Gastroesophageal sphincter (tissue), 4 donors: ENCODE data around the gene HS6ST3. TPM values are rescaled to one million over a fixed set of nuclear protein-coding genes. Genes with fewer than 3 reads are reported as not detected.
"Not testable (repeated sequence)": the region's sequence is repeated elsewhere in the genome, so short reads cannot be mapped to it uniquely, and the experiment has no call there.

Source experiments
- ATAC-seq: fragments of 150-250 bp; one replicate; pipeline ENCODE4 v1.9.1; 2016; ENCODE audit warnings: mild to moderate bottlenecking, moderate library complexity
- H3K27ac ChIP-seq, 4 donors: fragments of 200-600 bp; sonication (generic) in 3 of 4; 1 replicate in 3 of 4; 2 replicates in 1 of 4; pipeline ENCODE4 v1.5.1; 2016 to 2019
- H3K27me3 ChIP-seq: fragments of 200-600 bp; sonication (generic); one replicate; pipeline ENCODE4 v1.5.1; 2019
- H3K36me3 ChIP-seq, 2 donors: fragments of 200-600 bp; sonication (generic); one replicate each; pipeline ENCODE4 v1.5.1; 2019; ENCODE audit warnings: control low read depth in 1 of 2
- H3K4me1 ChIP-seq, 3 donors: fragments of 200-600 bp; sonication (generic); 1 replicate in 2 of 3; 2 replicates in 1 of 3; pipeline ENCODE4 v1.5.1; 2016 to 2019; ENCODE audit warnings: control low read depth in 2 of 3
- H3K4me3 ChIP-seq, 2 donors: fragments of 200-600 bp; sonication (generic); one replicate each; pipeline ENCODE4 v1.5.1; 2019; ENCODE audit warnings: mild to moderate bottlenecking in 1 of 2, moderate library complexity in 1 of 2
- H3K9me3 ChIP-seq, 3 donors: fragments of 200-600 bp; sonication (generic); one replicate each; pipeline ENCODE4 v1.5.1; 2017 to 2019; ENCODE audit warnings: control low read depth in 2 of 3
- CTCF ChIP-seq, 4 experiments: fragments of 200-600 bp in 2 of 4; fragments of 450-650 bp in 2 of 4; sonication (generic) in 1 of 4; IDR thresholded peaks; one replicate each; pipeline ENCODE4 v1.5.1; 2017 to 2019; ENCODE audit warnings: antibody characterized with exemption in 4 of 4, mild to moderate bottlenecking in 2 of 4, moderate library complexity in 2 of 4
- EP300 ChIP-seq: sonication (generic); formaldehyde crosslinking; IDR thresholded peaks from one replicate; pipeline ENCODE4 v1.6.1; 2017; ENCODE audit warnings: antibody characterized with exemption, mild to moderate bottlenecking
- POLR2A ChIP-seq, 2 donors: fragments of 450-650 bp; IDR thresholded peaks; one replicate each; pipeline ENCODE4 v1.6.1; 2017; ENCODE audit warnings: antibody characterized with exemption in 2 of 2, mild to moderate bottlenecking in 2 of 2, moderate library complexity in 1 of 2
- POLR2AphosphoS5 ChIP-seq: sonication (generic); formaldehyde crosslinking; IDR thresholded peaks from one replicate; pipeline ENCODE4 v1.6.1; 2017; ENCODE audit warnings: antibody characterized with exemption
- whole genome bisulfite sequencing, 2 donors: methylation state at CpG; one replicate each; pipeline ENCODE4 v1.1.5; 2018; ENCODE audit warnings: low coverage in 1 of 2; 5-methylcytosine and 5-hydroxymethylcytosine counted together
- total RNA-seq, 4 donors: library from RNA; depleted of rRNA; stranded (reverse); fragments of >200 nt; gene quantifications; one replicate each; pipeline ENCODE4 v1.1.0, GENCODE V29; 2016

Gene HS6ST3
- total RNA-seq, 4 donors from 2014 or later, result 3.4 to 13.2 (median 5.2) TPM

DNA sequence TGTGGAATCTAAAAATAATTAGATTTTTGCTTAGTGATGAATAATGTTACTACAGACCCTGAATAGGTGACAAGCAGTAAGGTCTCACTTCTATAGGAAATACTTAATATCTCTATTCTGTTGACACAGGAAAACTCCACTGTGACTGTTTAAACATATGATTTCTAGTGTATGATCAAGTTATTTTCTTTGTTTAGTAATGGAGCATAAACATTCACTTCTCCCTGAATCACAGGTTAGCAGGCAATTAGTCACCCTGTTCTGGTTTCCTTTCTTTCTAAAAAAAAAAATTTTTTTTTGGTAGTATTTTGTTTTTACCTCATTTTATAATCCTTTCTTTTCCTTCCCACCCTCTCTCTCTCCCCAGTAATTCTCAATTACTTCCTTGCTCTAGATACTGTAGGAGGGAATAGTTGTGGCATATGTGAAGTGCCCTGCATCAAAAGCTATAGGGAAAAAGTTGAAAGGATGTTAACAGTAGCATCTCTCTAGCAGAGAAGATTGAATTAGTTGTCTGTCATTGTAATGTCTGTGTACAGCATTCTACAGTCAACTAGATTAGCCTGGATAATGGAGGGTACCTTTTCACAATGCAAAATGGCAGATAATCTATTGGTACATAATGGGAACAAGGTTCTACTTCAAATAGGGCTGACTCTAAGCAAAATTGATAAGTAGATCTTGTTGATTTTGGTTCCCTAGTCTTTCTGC is 3.5 kb downstream of the HS6ST3 start:
- no peak for ATAC-seq
- no peaks in the 10 kb centered on the region for H3K36me3 ChIP-seq
- peaks cover 58% of the 10 kb centered on the region for H3K27me3 ChIP-seq
- no peaks in the 10 kb centered on the region for H3K9me3 ChIP-seq
- peak overlapping the region in 1 of 2 donors; percentile 60 for H3K4me3 ChIP-seq
- no peak overlapping the region for H3K27ac ChIP-seq
- no peak for TF ChIP-seq EP300
- TF ChIP-seq POLR2AphosphoS5, result no peak
- no peak for TF ChIP-seq CTCF (IDR thresholded peaks at IDR 0.05)
- TF ChIP-seq POLR2A (IDR thresholded peaks at IDR 0.05), result no peak
- peaks cover 0 to 32% (median 4%) of the 10 kb centered on the region in 3 donors for H3K4me1 ChIP-seq

DNA sequence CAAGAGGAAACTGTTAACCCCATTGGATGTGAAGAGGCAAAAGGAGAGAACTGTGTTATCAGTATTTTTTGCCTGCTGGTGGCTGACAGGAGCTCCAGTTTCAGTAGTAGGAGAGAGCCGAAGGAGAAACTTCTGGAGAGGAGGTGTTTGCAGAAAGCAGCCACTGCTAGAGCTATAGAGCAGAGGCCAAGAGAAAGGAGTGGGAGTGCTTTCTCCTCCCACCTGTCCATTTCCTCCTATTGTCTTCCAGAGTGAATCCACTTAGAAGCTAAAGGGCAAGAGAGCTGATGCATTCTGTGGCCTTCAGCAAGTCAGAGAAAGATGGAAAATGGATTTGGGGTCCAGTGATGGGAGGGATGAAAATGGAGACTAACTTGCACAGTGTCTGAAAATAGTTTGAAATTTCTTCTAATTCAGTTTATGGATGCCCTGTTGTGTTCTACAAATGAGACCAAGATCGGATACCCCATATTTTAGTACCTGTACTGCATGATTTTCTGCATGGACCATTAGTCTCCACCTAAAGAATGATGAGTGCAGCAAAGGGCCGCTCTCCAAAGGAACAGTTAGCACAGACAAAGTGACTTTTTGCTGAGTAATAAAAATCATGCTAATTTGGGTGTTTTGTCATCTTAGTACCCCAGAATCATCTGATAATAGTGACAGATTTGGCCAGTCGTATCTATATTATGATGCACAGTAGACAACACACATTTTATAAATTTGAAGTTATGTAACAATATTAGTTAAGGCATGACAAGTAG is 10.7 kb downstream of the HS6ST3 start:
- Histone ChIP-seq H3K27me3 (peaks cover 3% of the 10 kb centered on the region), H3K9me3 (no peaks in the 10 kb centered on the region), H3K27ac (no peak overlapping the region), H3K4me3 (no peak overlapping the region), H3K36me3 (no peaks in the 10 kb centered on the region), H3K4me1 (no peaks in the 10 kb centered on the region)
- ATAC-seq, result no peak
- 77 to 78% methylated on average over 4 of the region's 4 CpGs for WGBS, 2 donors
- TF ChIP-seq POLR2AphosphoS5 (no peak), POLR2A (IDR thresholded peaks at IDR 0.05) (no peak), CTCF (IDR thresholded peaks at IDR 0.05) (no peak), EP300 (no peak)

DNA sequence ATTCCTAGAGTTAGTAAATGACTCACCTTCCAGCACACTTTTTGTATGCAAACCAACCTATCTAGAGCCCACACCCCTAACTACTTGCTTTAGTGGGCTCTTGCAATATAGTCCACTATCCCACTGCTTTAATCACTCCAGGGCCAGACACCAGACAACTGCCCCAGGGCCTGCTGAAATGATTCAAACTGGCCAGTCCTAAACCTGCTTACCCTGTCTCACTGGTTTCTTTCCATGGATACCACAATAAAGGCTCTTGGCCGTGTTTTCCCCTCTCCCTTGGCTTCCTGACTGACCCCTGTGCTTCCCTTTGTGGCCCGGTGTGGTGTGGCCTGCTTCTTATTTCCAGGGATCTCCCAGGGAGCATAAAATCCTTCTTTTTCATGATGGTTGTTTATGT is 14.6 kb downstream of the HS6ST3 start:
- no peak overlapping the region for H3K4me3 ChIP-seq
- WGBS, 2 donors, result 26 to 38% methylated on average over 2 of the region's 2 CpGs
- H3K27me3 ChIP-seq, result no peaks in the 10 kb centered on the region
- H3K27ac ChIP-seq, result no peak overlapping the region
- no peaks in the 10 kb centered on the region for H3K4me1 ChIP-seq
- peaks cover 0 to 22% (median 0%) of the 10 kb centered on the region in 3 donors for H3K9me3 ChIP-seq
- no peak for ATAC-seq
- no peaks in the 10 kb centered on the region for H3K36me3 ChIP-seq
- no peak for TF ChIP-seq EP300
- TF ChIP-seq CTCF (IDR thresholded peaks at IDR 0.05), result no peak
- no peak for TF ChIP-seq POLR2A (IDR thresholded peaks at IDR 0.05)
- no peak for TF ChIP-seq POLR2AphosphoS5

DNA sequence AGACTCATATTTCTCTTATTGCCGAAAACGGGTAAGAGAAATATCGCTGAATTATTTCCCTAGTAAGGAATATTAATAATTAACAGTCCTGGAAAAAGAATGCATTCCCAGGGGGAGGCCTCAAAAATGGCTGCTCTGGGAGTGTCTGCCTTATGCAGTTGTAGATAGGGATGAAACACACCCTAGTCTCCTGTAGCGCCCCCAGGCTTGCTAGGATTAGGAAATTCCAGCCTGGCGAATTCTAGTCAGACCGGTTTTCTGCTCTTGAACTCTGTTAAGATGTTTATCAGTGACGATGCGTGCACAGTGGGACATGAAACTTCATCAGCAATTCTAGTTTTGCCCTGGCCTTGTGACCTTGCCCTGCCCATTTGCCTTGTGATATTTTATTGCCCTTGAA is 18.2 kb downstream of the HS6ST3 start:
- not testable (repeated sequence) for ATAC-seq, H3K4me3 ChIP-seq, H3K36me3 ChIP-seq, H3K27me3 ChIP-seq, H3K4me1 ChIP-seq, H3K27ac ChIP-seq
- WGBS, 2 donors, result 79 to 84% methylated on average over 3 to 6 of the region's 8 CpGs
- peaks cover 0 to 22% (median 0%) of the 10 kb centered on the region in 3 donors for H3K9me3 ChIP-seq

DNA sequence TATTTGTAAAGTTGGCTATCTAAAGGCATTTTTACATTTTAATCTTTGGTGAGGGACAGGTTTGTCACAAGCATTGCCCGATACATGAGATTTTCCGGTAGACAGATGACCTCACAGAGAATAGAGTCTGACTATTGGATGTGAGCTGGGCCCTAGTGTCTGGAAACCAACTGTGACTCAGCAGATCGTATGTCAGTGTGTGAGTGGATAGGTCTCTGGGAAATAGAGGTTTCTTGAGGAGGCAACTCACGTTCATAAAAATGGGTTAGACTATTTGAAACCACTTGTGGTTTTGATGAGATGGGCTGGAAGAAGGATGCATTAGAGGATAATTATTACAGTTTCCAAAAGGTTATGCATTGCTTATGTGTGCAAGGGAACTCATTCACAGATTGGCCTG is 19.2 kb downstream of the HS6ST3 start:
- Histone ChIP-seq H3K27me3 (no peaks in the 10 kb centered on the region), H3K4me3 (no peak overlapping the region), H3K27ac (no peak overlapping the region), H3K9me3 (peaks cover 0 to 22% (median 0%) of the 10 kb centered on the region in 3 donors), H3K36me3 (no peaks in the 10 kb centered on the region), H3K4me1 (no peaks in the 10 kb centered on the region)
- ATAC-seq, result no peak
- WGBS, 2 donors, result 84 to 92% methylated on average over 3 to 4 of the region's 4 CpGs
- TF ChIP-seq POLR2A (IDR thresholded peaks at IDR 0.05), result no peak
- no peak for TF ChIP-seq CTCF (IDR thresholded peaks at IDR 0.05)
- no peak for TF ChIP-seq POLR2AphosphoS5
- no peak for TF ChIP-seq EP300
